BLaER1 (cell line): ENCODE data around the gene SCAMP3.
"Not testable (repeated sequence)": the region's sequence is repeated elsewhere in the genome, so short reads cannot be mapped to it uniquely, and the experiment has no call there.

Experiments used
- H3K27ac ChIP-seq: shearing (Covaris generic); formaldehyde crosslinking; 2 replicates; pipeline ENCODE4 v1.8.1; 2022
- H3K27me3 ChIP-seq: shearing (Covaris generic); formaldehyde crosslinking; 2 replicates; pipeline ENCODE4 v1.8.1; 2022
- H3K36me3 ChIP-seq: shearing (Covaris generic); formaldehyde crosslinking; 2 replicates; pipeline ENCODE4 v1.8.1; 2022
- H3K4me1 ChIP-seq: shearing (Covaris generic); formaldehyde crosslinking; 2 replicates; pipeline ENCODE4 v1.8.1; 2022
- H3K4me2 ChIP-seq: shearing (Covaris generic); formaldehyde crosslinking; 2 replicates; pipeline ENCODE4 v1.8.1; 2022
- H3K4me3 ChIP-seq: shearing (Covaris generic); formaldehyde crosslinking; 2 replicates; pipeline ENCODE4 v1.8.1; 2022
- H3K9ac ChIP-seq: shearing (Covaris generic); formaldehyde crosslinking; 2 replicates; pipeline ENCODE4 v1.8.1; 2022
- H3K9me3 ChIP-seq: shearing (Covaris generic); formaldehyde crosslinking; 2 replicates; pipeline ENCODE4 v1.8.1; 2022
- H4K20me1 ChIP-seq: shearing (Covaris generic); formaldehyde crosslinking; 2 replicates; pipeline ENCODE4 v1.8.1; 2022
- Cebpa-rat ChIP-seq: shearing (Covaris generic); IDR thresholded peaks from 2 replicates; pipeline ENCODE4 v1.8.1; 2022

The SCAMP3 gene

GRCh38 chr1:155231302-155231701 is 30.9 kb downstream of the SCAMP3 start:
- H3K27me3 ChIP-seq, H3K27ac ChIP-seq, H3K36me3 ChIP-seq, H3K4me3 ChIP-seq, H3K4me2 ChIP-seq, H3K9me3 ChIP-seq, H3K9ac ChIP-seq, H4K20me1 ChIP-seq: not testable (repeated sequence)
- peaks cover 13% of the 10 kb centered on the region for H3K4me1 ChIP-seq

GRCh38 chr1:155228096-155228427 is 34.1 kb downstream of the SCAMP3 start:
- Histone ChIP-seq H3K4me2 (peak overlapping the region; percentile 82), H3K4me1 (peaks cover 45% of the 10 kb centered on the region), H3K9ac (peak overlapping the region; percentile 79), H3K27ac (peak overlapping the region; percentile 83), H3K36me3 (no peaks in the 10 kb centered on the region), H3K9me3 (no peaks in the 10 kb centered on the region), H3K4me3 (peak overlapping the region; percentile 77), H3K27me3 (no peaks in the 10 kb centered on the region), H4K20me1 (no peaks in the 10 kb centered on the region)
- TF ChIP-seq Cebpa-rat: no peak

GRCh38 chr1:155227261-155228095 is 34.7 kb downstream of the SCAMP3 start:
- Histone ChIP-seq H3K4me3 (peak overlapping the region; percentile 77), H3K4me2 (peak overlapping the region; percentile 88), H3K27me3 (no peaks in the 10 kb centered on the region), H3K36me3 (no peaks in the 10 kb centered on the region), H3K27ac (peak overlapping the region; percentile 91), H4K20me1 (no peaks in the 10 kb centered on the region), H3K9ac (peak overlapping the region; percentile 90), H3K9me3 (no peaks in the 10 kb centered on the region), H3K4me1 (peaks cover 51% of the 10 kb centered on the region)
- TF ChIP-seq Cebpa-rat: no peak

GRCh38 chr1:155226910-155227260 is 35.3 kb downstream of the SCAMP3 start:
- Histone ChIP-seq H3K4me3 (peak overlapping the region; percentile 77), H3K9ac (peak overlapping the region; percentile 90), H3K27me3 (no peaks in the 10 kb centered on the region), H3K27ac (peak overlapping the region; percentile 91), H3K36me3 (no peaks in the 10 kb centered on the region), H3K9me3 (no peaks in the 10 kb centered on the region), H4K20me1 (no peaks in the 10 kb centered on the region), H3K4me2 (peak overlapping the region; percentile 88), H3K4me1 (peaks cover 57% of the 10 kb centered on the region)
- TF ChIP-seq Cebpa-rat: no peak

GRCh38 chr1:155226188-155226909 is 35.8 kb downstream of the SCAMP3 start:
- peak overlapping the region; percentile 91 for H3K27ac ChIP-seq
- peaks cover 60% of the 10 kb centered on the region for H3K4me1 ChIP-seq

GRCh38 chr1:155225404-155225759 is 36.8 kb downstream of the SCAMP3 start:
- not testable (repeated sequence) for H4K20me1 ChIP-seq, H3K27me3 ChIP-seq, H3K9me3 ChIP-seq, H3K36me3 ChIP-seq
- Histone ChIP-seq H3K4me1 (peaks cover 62% of the 10 kb centered on the region), H3K4me2 (peak overlapping the region; percentile 88), H3K9ac (peak overlapping the region; percentile 90; the same call in 1 of the 2 replicates), H3K4me3 (peak overlapping the region; percentile 77), H3K27ac (peak overlapping the region; percentile 91)

More at GRCh38 chr1:155226188-155226909, 35.8 kb downstream of the SCAMP3 start:
- no peak for TF ChIP-seq Cebpa-rat
- peak overlapping the region; percentile 77 for H3K4me3 ChIP-seq
- no peaks in the 10 kb centered on the region for H3K27me3 ChIP-seq
- peak overlapping the region; percentile 90 for H3K9ac ChIP-seq
- peak overlapping the region; percentile 88 for H3K4me2 ChIP-seq
- H3K9me3 ChIP-seq: no peaks in the 10 kb centered on the region
- no peaks in the 10 kb centered on the region for H3K36me3 ChIP-seq
- H4K20me1 ChIP-seq: no peaks in the 10 kb centered on the region

GRCh38 chr1:155223047-155223446 is 39.1 kb downstream of the SCAMP3 start:
- H3K4me2 ChIP-seq: peak overlapping the region; percentile 88
- no peaks in the 10 kb centered on the region for H4K20me1 ChIP-seq
- no peaks in the 10 kb centered on the region for H3K27me3 ChIP-seq
- 0 out of 2 replicates have a peak overlapping the region, but pooled peaks have one; percentile 26 for H3K9ac ChIP-seq
- peak overlapping the region; percentile 91 for H3K27ac ChIP-seq
- no peak for TF ChIP-seq Cebpa-rat
- peaks cover 66% of the 10 kb centered on the region for H3K4me1 ChIP-seq
- no peaks in the 10 kb centered on the region for H3K36me3 ChIP-seq
- H3K4me3 ChIP-seq: peak overlapping the region; percentile 77; the same call in 1 of the 2 replicates
- H3K9me3 ChIP-seq: no peaks in the 10 kb centered on the region

- H3K9me3 ChIP-seq, H3K9ac ChIP-seq, H3K27me3 ChIP-seq, H4K20me1 ChIP-seq, H3K4me3 ChIP-seq, H3K4me2 ChIP-seq, H3K27ac ChIP-seq: not testable (repeated sequence)
- H3K4me1 ChIP-seq: peaks cover 50% of the 10 kb centered on the region
- H3K36me3 ChIP-seq: peaks cover 21% of the 10 kb centered on the region
Observed at GRCh38 chr1:155220211-155220965, 41.8 kb downstream of the SCAMP3 start.

- Histone ChIP-seq H3K4me2 (no peak overlapping the region), H3K9me3 (no peaks in the 10 kb centered on the region), H3K4me1 (peaks cover 43% of the 10 kb centered on the region), H3K9ac (no peak overlapping the region), H3K4me3 (no peak overlapping the region), H3K27me3 (no peaks in the 10 kb centered on the region), H3K27ac (no peak overlapping the region), H3K36me3 (peaks cover 28% of the 10 kb centered on the region), H4K20me1 (no peaks in the 10 kb centered on the region)
- TF ChIP-seq Cebpa-rat: no peak
Observed at GRCh38 chr1:155219592-155220031, 42.5 kb downstream of the SCAMP3 start.
